GM19468 (cell line): ENCODE measurements around the gene SSBP3.

ENCODE experiments used
- ATAC-seq: cut with Tn5 transposase; IDR thresholded peaks from one replicate; pipeline ENCODE4 v1.9.1; 2021; ENCODE audit warnings: mild to moderate bottlenecking, moderate library complexity, moderate number of reproducible peaks; ENCODE audit not compliant: unreplicated experiment; ENCODE audit errors: extremely low read depth

Gene SSBP3

DNA sequence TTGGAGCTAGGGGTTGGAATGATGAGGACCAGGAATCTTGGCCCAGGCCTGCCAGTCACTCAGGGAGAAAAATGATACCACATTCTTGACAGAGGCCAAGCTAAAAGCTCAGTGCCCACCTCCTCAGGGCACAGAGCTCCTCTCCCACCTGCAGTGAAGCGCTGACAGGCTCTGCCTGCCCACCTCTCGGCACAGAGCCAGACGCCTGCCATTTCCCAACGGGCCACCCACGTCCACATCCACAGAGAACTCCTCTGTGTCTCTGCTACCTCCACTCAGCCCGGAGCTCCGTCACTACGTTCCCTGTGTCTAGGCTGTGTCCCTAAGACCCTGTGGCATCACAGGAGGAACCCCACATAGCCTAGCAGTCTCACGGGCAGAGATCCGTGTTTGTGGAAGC, 145.4 kb downstream of the SSBP3 start:
- no peak for ATAC-seq

- ATAC-seq, result no peak
These were observed 146.6 kb downstream of the SSBP3 start for GRCh38 chr1:54259546-54260140.

GRCh38 chr1:54257876-54258275, 148.3 kb downstream of the SSBP3 start:
- ATAC-seq, result no peak

DNA sequence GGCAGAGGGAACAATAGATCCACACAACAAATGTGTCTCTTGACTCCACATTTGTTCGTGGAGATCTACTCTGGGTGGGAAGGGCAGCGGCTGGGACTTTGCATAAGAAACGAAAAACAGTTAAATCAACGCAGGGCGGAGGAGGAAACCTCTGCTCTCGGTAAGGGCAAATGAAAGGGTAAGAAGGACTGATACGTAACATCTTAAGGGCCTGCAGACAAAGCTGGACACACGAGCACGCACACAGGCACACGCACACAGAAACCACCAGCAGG, 148.9 kb downstream of the SSBP3 start:
- ATAC-seq, result no peak

DNA sequence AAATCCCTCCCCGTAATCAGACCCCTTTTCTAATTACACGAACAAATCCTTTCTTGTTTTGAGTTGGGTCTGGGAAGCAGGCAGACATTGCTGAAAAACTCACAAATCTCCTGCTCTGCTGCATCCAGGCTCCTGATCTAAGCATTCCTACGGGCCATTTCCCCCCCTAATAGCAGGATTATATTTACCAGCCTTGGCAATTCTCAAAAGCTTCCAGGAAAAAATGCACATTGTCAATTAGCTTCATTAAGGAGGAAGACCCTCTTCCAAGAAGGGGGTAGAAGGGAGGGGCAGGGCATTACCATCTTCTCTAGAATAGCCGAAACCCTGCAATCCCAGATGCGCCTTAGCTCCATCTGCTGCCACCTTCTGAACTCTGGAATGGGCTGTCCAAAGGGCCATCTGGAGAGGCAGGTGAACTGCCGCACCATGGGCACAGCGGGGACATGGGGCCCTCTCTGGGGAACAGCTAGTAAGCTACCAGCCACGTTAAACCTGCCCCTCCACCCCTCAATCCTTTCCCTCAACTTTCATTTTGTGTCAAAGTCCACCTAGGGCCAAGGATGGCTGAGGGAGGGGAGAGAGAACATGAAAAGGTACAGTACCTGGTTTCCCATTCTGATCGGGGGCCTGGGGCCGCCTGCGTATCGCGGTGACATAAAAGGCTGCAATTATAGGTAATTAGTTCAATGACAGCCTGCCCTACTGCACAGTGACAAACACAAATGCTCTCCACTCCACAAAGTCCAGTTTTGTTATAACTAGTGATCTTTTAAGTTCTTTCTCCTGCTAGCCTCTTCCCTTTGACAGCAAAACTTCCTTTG, 149.5 kb downstream of the SSBP3 start:
- no peak for ATAC-seq

- no peak for ATAC-seq
These were observed 151.0 kb downstream of the SSBP3 start for GRCh38 chr1:54255026-54255702.

DNA sequence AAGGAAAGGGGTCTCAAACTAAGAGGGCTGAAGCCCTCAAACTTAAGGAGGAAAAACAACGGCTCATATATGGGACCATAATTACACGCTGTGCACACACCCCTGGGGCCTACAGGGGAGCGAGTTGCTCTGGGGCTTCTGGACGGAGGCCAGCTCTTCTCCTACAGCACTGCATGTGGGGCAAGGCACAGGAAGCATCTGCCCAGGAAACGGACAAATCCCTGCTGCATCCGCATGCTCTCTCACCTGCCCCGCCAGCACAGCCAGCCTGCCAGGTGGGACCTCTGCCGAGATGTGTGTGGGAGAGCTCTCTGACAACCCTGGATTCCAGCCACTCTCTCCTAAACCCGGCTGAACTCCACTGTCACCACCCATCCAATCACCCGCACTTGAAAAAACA, 152.1 kb downstream of the SSBP3 start:
- ATAC-seq, result no peak

DNA sequence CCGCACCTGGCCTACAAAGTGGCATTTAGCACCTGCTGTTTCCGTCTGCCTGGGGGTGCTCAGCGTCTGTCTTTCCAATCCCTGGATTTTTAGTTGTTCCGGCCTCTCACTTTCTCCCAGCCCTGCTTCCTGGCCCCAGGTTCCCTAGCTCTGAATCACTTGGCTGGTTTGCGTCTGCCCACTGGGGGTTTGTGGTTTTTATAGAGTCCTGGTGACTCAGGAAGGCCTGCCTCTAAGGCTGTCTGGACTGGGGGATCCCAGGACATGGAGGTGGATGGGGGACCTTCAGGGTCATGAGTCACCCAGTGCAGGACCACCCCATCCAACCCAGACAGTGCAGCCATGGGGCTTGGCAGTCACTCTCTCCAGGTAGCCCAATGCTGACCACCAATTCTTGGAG, 152.7 kb downstream of the SSBP3 start:
- ATAC-seq, result no peak

- no peak for ATAC-seq
These were observed 153.7 kb downstream of the SSBP3 start for GRCh38 chr1:54252371-54252936.

DNA sequence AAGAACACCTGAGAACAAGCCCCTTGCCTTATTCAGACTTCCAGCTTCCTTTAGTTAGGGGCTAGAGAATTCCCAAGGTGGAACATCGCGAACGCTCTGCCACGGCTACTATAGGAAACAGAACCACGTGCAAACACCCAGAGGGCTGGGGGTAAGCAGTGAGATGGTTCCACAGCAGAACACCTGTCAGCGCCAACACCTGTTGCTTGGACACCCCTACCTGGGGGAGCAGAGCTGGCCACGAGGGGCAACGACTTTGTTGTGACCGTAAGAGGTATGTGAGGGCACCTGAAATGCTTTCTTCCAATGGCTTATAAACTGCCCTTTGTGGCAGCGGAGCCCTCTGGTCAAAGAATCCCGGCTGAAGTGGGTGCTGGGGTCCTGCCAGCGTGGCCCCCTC, 155.5 kb downstream of the SSBP3 start:
- no peak for ATAC-seq

DNA sequence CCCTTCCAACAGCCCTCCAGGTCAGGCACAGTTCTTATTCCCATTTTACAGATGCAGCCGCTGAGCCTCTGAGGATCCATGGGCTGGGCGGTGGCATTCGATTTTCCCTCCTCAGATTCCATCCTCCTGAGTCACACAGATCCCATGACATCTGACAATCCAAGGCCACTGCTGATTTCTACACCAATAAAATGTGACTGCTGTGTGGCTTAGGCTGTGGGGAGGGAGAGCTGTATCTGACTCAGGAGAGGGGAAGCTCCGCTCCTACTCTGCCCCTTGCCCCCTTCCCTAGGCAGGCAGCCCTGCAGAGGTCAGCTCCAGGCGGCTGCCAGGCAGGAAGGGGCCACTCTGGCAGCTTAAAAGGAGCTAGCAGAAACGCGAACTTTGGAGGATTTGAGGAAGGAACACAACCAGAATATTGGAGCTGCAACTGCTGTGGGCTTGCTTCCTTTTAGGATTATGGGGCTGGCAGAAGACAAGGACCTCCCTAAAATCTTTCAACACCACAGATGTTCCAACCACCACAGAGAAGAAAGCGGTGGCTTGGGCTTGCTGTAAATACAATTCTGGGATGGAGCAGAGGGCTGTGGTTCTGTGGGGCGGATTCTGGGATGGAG, 156.3 kb downstream of the SSBP3 start:
- ATAC-seq, result no peak

DNA sequence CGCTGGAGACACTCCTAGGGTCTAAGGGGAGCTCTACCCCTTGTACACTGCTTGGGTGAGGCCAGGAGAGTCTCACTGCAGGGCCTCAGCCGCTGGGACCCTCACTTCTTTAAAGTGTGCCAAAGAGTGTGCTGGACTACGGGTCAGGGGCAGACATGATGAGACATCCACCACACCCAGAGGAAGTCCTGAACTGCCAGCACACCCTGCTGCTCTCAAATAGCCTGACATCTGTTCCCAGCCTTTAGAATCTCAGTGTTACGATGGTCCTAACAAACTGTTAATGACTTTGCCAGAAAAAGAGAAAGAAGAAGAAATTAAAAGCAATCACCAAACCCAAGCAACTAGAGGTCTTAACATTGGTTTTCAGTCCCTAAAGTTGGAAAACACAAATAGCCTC, 157.2 kb downstream of the SSBP3 start:
- no peak for ATAC-seq

DNA sequence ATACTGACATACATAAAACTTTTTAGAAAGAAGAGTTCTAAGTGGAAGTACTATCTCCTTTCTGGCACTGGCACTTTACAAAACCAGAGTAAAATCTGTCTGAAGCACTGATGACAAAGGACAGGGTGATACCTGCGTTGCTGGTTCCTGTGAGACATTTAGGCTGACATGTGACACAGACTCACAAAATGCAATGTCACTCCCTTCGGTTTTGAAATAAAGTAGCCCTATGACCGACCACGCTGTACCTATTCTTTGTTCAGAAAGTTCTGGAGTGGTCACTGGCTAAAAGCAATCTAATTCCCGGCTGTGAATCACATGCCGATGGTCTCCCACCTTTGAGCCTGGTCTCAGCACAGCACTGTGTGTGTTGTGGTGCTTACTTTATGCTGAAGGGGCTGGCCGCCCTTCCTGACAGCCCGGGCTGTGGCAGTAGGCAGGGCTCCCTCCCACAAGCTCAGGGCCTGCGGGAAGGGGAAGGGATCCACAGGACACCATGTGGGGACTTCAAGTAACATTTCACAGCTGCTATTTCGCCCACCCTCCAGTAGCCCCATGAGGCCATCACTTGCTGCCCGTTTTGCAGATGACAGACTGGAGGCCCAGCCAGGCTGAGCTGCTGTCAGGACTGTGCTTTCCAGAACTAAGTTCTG, 158.2 kb downstream of the SSBP3 start:
- ATAC-seq, result no peak

GRCh38 chr1:54246116-54246721, 160.0 kb downstream of the SSBP3 start:
- no peak for ATAC-seq

DNA sequence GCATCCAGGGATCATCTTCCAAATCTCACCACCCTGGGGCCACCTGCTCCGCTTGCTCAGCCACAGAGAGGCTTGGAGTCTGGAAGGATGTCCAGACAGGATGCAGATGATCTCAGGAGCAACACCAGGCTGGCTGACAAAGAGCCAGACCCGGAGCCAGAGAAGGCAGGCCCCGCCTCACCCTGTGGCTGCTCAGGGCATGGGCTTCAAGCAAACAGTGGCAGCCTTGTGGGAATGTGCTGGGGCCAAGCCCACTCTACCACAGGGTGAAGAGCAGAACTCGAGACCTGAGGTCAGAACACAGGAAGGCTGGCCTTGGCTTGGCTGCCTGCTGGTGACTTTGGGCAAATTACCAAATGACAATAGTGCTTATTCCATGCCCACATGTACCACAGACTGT, 160.7 kb downstream of the SSBP3 start:
- no peak for ATAC-seq

DNA sequence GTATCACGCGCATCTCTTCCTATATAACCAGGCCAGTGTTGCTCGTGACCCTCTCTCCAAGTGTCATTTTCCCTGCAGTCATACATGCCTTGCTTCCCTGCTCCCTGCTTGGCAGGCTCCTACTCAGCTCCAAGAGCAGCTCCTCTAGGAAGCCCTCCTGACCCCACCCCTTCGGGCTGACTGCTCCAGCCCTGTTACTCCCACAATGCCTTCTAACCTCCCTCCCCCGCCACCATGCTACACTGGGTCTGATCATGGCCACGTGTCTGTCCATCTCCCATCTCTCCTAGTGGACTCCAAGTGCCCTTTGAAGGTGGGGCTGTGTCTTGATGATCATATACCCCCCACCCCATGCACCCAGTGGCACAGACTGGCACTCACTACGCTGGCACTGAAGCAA, 161.5 kb downstream of the SSBP3 start:
- no peak for ATAC-seq

DNA sequence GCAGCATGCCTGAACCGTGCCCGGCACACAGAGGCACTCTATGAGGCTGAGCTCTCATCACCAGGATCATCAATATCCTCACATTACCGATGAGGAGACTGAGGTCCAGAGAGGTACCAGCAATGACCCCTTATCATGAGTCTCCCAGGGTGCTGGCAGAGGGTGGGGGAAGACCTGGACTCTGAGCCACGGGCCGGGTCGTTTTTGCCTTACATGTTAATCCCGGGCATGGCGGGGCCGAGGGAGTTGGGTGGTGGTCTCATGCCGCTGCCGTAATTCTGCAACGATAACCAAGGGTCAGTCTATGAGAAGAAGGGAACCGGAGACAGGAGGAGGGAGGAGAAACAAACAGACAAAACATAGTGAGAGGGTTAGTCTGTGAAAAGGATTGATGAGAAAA, 163.2 kb downstream of the SSBP3 start:
- ATAC-seq, result no peak

DNA sequence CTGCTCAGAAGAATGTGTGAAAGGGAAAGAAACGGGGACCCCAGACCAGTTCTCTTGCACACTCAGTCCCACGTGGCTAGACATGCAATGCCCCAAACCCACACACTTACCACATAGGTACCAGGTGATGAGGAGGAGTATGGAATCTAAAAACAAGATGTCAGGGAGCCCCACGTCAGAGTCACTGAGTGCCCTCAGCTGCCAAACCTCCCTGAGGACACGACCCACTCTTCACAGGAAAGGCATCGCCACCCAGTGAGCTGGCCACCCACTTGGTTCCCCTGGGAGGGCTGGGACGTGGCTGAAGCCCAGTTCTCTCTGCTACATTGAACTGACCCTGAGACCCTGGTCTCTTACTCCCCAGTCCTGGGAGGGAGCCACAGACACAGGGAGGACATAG, 164.8 kb downstream of the SSBP3 start:
- ATAC-seq, result no peak

DNA sequence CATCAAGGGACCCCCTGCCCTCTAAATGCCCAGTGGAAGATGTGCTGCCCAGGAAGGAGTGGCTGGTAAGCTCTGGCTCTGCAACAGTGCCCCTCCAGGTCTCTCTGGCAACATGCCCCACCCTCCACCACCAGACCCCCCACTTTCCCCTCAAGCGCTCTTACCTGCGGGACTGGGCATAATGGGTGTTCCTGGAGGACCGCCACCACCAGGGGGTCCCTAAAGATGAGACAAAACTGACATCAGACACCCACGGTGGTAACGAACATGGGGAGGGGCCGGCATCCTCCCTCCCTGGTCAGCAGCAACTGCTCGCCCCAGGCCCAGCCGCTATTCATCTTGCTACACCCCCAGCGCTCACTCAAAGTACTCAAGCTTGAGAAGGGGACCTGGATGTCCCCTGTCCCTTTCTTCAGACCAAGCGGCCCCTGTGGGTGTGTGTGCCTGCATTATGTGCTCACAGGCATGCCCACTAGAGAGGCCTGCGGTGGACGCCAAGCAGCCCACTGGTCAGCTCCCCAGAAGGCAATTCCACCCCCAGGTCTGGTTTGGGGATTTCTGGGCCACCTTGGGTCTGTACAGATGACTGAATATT, 165.4 kb downstream of the SSBP3 start:
- no peak for ATAC-seq

GRCh38 chr1:54239631-54240031, 166.6 kb downstream of the SSBP3 start:
- ATAC-seq, result no peak
